ENCODE data around the gene TIMP1.

TIMP1 gene

GRCh38 chrX:47618923-47619485 lies 36.8 kb downstream of the TIMP1 start:
- Histone ChIP-seq H3K4me1 (ENCODE audit: control insufficient read depth in 1 of 2, insufficient read depth in 2 of 2, low read length in 2 of 2) (no peaks in the 10 kb centered on the region), H3K27me3 (ENCODE audit: control insufficient read depth in 1 of 2, insufficient read depth in 2 of 2, low read length in 2 of 2) (peaks cover 0 to 3% of the 10 kb centered on the region in 2 donors), H3K4me3 (ENCODE audit: low read depth in 1 of 2, low read length in 2 of 2) (no peak overlapping the region), H3K9me3 (ENCODE audit: control insufficient read depth in 1 of 2, low read length in 2 of 2) (no peaks in the 10 kb centered on the region), H3K27ac (ENCODE audit: low read depth, low read length) (no peak overlapping the region), H3K36me3 (ENCODE audit: control insufficient read depth in 1 of 2, insufficient read depth in 2 of 2, low read length in 2 of 2) (no peaks in the 10 kb centered on the region), H3K9ac (ENCODE audit: low read depth in 1 of 2, low read length in 2 of 2) (no peak overlapping the region)

DNA sequence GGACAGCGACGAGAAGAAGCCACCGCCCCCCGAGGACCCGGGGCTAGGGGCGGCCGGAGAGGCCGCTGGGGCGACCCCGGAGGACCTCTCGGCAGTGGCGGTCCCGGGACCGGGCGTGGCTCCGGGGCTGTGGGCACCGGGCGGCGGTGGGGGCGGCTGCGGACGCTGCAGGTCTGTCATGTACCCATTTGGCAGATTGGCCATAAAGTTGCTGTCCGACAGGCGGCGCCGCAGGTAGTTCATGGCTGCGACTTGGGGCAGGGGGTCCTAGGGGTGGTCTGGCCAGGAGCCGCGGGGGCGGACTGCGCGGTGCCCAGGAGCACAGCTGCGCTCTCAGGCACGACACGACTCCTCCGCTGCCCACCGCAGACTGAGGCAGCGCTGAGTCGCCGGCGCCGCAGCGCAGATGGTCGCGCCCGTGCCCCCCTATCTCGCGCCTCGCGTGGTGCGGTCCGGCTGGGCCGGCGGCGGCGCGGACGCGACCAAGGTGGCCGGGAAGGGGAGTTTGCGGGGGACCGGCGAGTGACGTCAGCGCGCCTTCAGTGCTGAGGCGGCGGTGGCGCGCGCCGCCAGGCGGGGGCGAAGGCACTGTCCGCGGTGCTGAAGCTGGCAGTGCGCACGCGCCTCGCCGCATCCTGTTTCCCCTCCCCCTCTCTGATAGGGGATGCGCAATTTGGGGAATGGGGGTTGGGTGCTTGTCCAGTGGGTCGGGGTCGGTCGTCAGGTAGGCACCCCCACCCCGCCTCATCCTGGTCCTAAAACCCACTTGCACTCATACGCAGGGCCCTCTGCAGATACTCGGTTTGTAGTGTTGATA lies 37.5 kb downstream of the TIMP1 start, which contains the start of gene SYN1:
Gene SYN1, minus strand, starts transcription at position 372 of the 817 bp plus-strand sequence. Its CDS starts 129 bp downstream, at position 243.
- no peaks in the 10 kb centered on the region for H3K9me3 ChIP-seq (ENCODE audit: control insufficient read depth in 1 of 2, low read length in 2 of 2)
- H3K27me3 ChIP-seq (ENCODE audit: control insufficient read depth in 1 of 2, insufficient read depth in 2 of 2, low read length in 2 of 2), result peaks cover 0 to 5% of the 10 kb centered on the region in 2 donors
- H3K9ac ChIP-seq (ENCODE audit: low read depth in 1 of 2, low read length in 2 of 2), result no peak within 1 kb of the TSS
- no peak within 1 kb of the TSS for H3K27ac ChIP-seq (ENCODE audit: low read depth, low read length)
- no peaks in the 10 kb centered on the region for H3K36me3 ChIP-seq (ENCODE audit: control insufficient read depth in 1 of 2, insufficient read depth in 2 of 2, low read length in 2 of 2)
- no peaks in the 10 kb centered on the region for H3K4me1 ChIP-seq (ENCODE audit: control insufficient read depth in 1 of 2, insufficient read depth in 2 of 2, low read length in 2 of 2)
- peak within 1 kb of the TSS in 1 of 2 donors; percentile 51 for H3K4me3 ChIP-seq (ENCODE audit: low read depth in 1 of 2, low read length in 2 of 2)

GRCh38 chrX:47620303-47620685 lies 38.1 kb downstream of the TIMP1 start:
- H3K9me3 ChIP-seq (ENCODE audit: control insufficient read depth in 1 of 2, low read length in 2 of 2), result no peaks in the 10 kb centered on the region
- no peak overlapping the region for H3K4me3 ChIP-seq (ENCODE audit: low read depth in 1 of 2, low read length in 2 of 2)
- H3K4me1 ChIP-seq (ENCODE audit: control insufficient read depth in 1 of 2, insufficient read depth in 2 of 2, low read length in 2 of 2), result no peaks in the 10 kb centered on the region
- no peaks in the 10 kb centered on the region for H3K36me3 ChIP-seq (ENCODE audit: control insufficient read depth in 1 of 2, insufficient read depth in 2 of 2, low read length in 2 of 2)
- no peak overlapping the region for H3K9ac ChIP-seq (ENCODE audit: low read depth in 1 of 2, low read length in 2 of 2)
- H3K27me3 ChIP-seq (ENCODE audit: control insufficient read depth in 1 of 2, insufficient read depth in 2 of 2, low read length in 2 of 2), result peaks cover 0 to 5% of the 10 kb centered on the region in 2 donors
- no peak overlapping the region for H3K27ac ChIP-seq (ENCODE audit: low read depth, low read length)

DNA sequence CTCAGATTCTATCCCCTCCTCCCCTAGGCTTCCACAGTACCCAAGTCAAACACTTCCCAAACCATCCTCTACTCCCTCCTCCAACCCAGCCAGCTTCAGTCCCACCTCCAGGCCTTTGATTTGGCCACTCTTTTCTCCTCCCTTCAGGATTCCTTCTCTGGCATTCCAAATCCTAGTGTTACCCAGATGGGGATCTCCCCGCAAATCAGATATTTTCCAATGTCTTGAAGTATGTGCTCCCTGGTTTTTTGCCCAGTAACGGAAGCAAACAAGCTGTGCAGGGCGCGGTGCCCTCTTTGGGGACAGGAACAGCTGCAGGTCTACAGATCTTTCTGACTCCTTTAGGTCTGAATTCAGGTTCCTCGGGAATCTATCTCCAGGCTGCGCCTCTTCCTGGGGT lies 39.6 kb downstream of the TIMP1 start:
- Histone ChIP-seq H3K4me3 (ENCODE audit: low read depth in 1 of 2, low read length in 2 of 2) (no peak overlapping the region), H3K4me1 (ENCODE audit: control insufficient read depth in 1 of 2, insufficient read depth in 2 of 2, low read length in 2 of 2) (no peaks in the 10 kb centered on the region), H3K9me3 (ENCODE audit: control insufficient read depth in 1 of 2, low read length in 2 of 2) (no peaks in the 10 kb centered on the region), H3K9ac (ENCODE audit: low read depth in 1 of 2, low read length in 2 of 2) (no peak overlapping the region), H3K27ac (ENCODE audit: low read depth, low read length) (no peak overlapping the region), H3K27me3 (ENCODE audit: control insufficient read depth in 1 of 2, insufficient read depth in 2 of 2, low read length in 2 of 2) (peaks cover 0 to 5% of the 10 kb centered on the region in 2 donors), H3K36me3 (ENCODE audit: control insufficient read depth in 1 of 2, insufficient read depth in 2 of 2, low read length in 2 of 2) (no peaks in the 10 kb centered on the region)

- Histone ChIP-seq H3K27me3 (ENCODE audit: control insufficient read depth in 1 of 2, insufficient read depth in 2 of 2, low read length in 2 of 2) (peaks cover 0 to 5% of the 10 kb centered on the region in 2 donors), H3K9me3 (ENCODE audit: control insufficient read depth in 1 of 2, low read length in 2 of 2) (no peaks in the 10 kb centered on the region), H3K4me3 (ENCODE audit: low read depth in 1 of 2, low read length in 2 of 2) (peak overlapping the region; percentile 35 to 43), H3K27ac (ENCODE audit: low read depth, low read length) (no peak overlapping the region), H3K9ac (ENCODE audit: low read depth in 1 of 2, low read length in 2 of 2) (no peak overlapping the region), H3K36me3 (ENCODE audit: control insufficient read depth in 1 of 2, insufficient read depth in 2 of 2, low read length in 2 of 2) (no peaks in the 10 kb centered on the region), H3K4me1 (ENCODE audit: control insufficient read depth in 1 of 2, insufficient read depth in 2 of 2, low read length in 2 of 2) (no peaks in the 10 kb centered on the region)
Observed at GRCh38 chrX:47623540-47624027, 41.3 kb downstream of the TIMP1 start.

DNA sequence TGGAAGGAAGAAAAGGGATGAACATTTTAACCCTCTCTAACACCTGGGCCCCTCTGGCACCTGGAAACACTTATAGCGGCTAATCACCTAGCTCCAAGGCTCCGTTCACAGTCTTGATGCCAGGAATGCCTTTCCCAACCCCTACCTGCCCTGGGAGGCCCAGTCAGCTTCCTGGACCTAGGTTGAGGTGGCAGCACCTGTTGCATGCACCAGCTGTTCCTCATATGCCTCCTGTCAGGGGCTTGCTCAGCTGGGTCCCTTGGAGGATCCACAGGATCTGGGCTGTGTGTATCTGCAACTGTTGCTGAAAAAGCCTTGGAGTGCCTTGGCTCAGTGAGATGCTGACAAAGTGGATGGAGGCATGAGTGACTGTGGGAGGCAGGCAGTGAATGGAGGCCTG lies 43.1 kb downstream of the TIMP1 start:
- H3K27ac ChIP-seq (ENCODE audit: low read depth, low read length), result no peak overlapping the region
- H3K4me1 ChIP-seq (ENCODE audit: control insufficient read depth in 1 of 2, insufficient read depth in 2 of 2, low read length in 2 of 2), result peaks cover 0 to 3% of the 10 kb centered on the region in 2 donors
- H3K27me3 ChIP-seq (ENCODE audit: control insufficient read depth in 1 of 2, insufficient read depth in 2 of 2, low read length in 2 of 2), result peaks cover 0 to 5% of the 10 kb centered on the region in 2 donors
- no peaks in the 10 kb centered on the region for H3K9me3 ChIP-seq (ENCODE audit: control insufficient read depth in 1 of 2, low read length in 2 of 2)
- no peak overlapping the region for H3K9ac ChIP-seq (ENCODE audit: low read depth in 1 of 2, low read length in 2 of 2)
- H3K4me3 ChIP-seq (ENCODE audit: low read depth in 1 of 2, low read length in 2 of 2), result no peak overlapping the region
- no peaks in the 10 kb centered on the region for H3K36me3 ChIP-seq (ENCODE audit: control insufficient read depth in 1 of 2, insufficient read depth in 2 of 2, low read length in 2 of 2)

DNA sequence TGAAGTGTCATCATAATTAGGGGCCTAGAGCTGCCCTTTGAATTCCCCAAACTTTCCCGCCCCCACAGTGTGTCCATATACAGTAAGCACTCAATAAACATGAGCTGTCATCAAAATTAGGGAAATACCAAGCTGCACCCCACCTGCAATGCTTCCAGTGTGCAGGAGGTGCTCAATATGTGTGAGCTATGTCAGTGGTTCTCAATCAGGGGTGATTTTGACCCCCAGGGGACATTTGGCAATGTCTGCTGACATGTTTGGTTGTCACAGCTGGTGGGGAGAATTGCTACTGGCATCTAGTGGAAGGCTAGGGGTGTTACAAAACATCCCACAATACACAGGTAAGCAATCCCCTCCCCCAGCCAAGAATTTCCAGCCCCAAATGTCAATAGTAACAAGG lies 46.7 kb downstream of the TIMP1 start:
- Histone ChIP-seq H3K27ac (ENCODE audit: low read depth, low read length) (no peak overlapping the region), H3K27me3 (ENCODE audit: control insufficient read depth in 1 of 2, insufficient read depth in 2 of 2, low read length in 2 of 2) (peaks cover 0 to 2% of the 10 kb centered on the region in 2 donors), H3K4me3 (ENCODE audit: low read depth in 1 of 2, low read length in 2 of 2) (no peak overlapping the region), H3K9me3 (ENCODE audit: control insufficient read depth in 1 of 2, low read length in 2 of 2) (no peaks in the 10 kb centered on the region), H3K4me1 (ENCODE audit: control insufficient read depth in 1 of 2, insufficient read depth in 2 of 2, low read length in 2 of 2) (peaks cover 0 to 3% of the 10 kb centered on the region in 2 donors), H3K9ac (ENCODE audit: low read depth in 1 of 2, low read length in 2 of 2) (no peak overlapping the region), H3K36me3 (ENCODE audit: control insufficient read depth in 1 of 2, insufficient read depth in 2 of 2, low read length in 2 of 2) (peaks cover 0 to under 1% of the 10 kb centered on the region in 2 donors)

GRCh38 chrX:47629419-47630200 lies 47.4 kb downstream of the TIMP1 start, which contains the start of gene CFP:
Gene CFP (minus strand): TSS chrX:47629930. CDS start chrX:47629844, 86 bp downstream.
- no peaks in the 10 kb centered on the region for H3K27me3 ChIP-seq (ENCODE audit: control insufficient read depth in 1 of 2, insufficient read depth in 2 of 2, low read length in 2 of 2)
- no peak within 1 kb of the TSS for H3K4me3 ChIP-seq (ENCODE audit: low read depth in 1 of 2, low read length in 2 of 2)
- no peak within 1 kb of the TSS for H3K27ac ChIP-seq (ENCODE audit: low read depth, low read length)
- no peak within 1 kb of the TSS for H3K9ac ChIP-seq (ENCODE audit: low read depth in 1 of 2, low read length in 2 of 2)
- H3K4me1 ChIP-seq (ENCODE audit: control insufficient read depth in 1 of 2, insufficient read depth in 2 of 2, low read length in 2 of 2), result peaks cover 0 to 3% of the 10 kb centered on the region in 2 donors
- H3K36me3 ChIP-seq (ENCODE audit: control insufficient read depth in 1 of 2, insufficient read depth in 2 of 2, low read length in 2 of 2), result peaks cover 0 to 6% of the 10 kb centered on the region in 2 donors
- H3K9me3 ChIP-seq (ENCODE audit: control insufficient read depth in 1 of 2, low read length in 2 of 2), result no peaks in the 10 kb centered on the region

GRCh38 chrX:47631676-47632075 lies 49.4 kb downstream of the TIMP1 start:
- Histone ChIP-seq H3K36me3 (ENCODE audit: control insufficient read depth in 1 of 2, insufficient read depth in 2 of 2, low read length in 2 of 2) (peaks cover 0 to 19% of the 10 kb centered on the region in 2 donors), H3K27me3 (ENCODE audit: control insufficient read depth in 1 of 2, insufficient read depth in 2 of 2, low read length in 2 of 2) (no peaks in the 10 kb centered on the region), H3K9me3 (ENCODE audit: control insufficient read depth in 1 of 2, low read length in 2 of 2) (no peaks in the 10 kb centered on the region), H3K9ac (ENCODE audit: low read depth in 1 of 2, low read length in 2 of 2) (no peak overlapping the region), H3K4me3 (ENCODE audit: low read depth in 1 of 2, low read length in 2 of 2) (no peak overlapping the region), H3K27ac (ENCODE audit: low read depth, low read length) (no peak overlapping the region), H3K4me1 (ENCODE audit: control insufficient read depth in 1 of 2, insufficient read depth in 2 of 2, low read length in 2 of 2) (peaks cover 0 to 3% of the 10 kb centered on the region in 2 donors)
